GM12878 (cell line): ENCODE results near the gene NGF.

Source experiments
- CHD1 ChIP-seq: IDR thresholded peaks from 2 replicates; pipeline ENCODE4 v1.6.1; 2012; ENCODE audit warnings: low read depth, low read length, improper control_type of control experiment
- CHD4 ChIP-seq: fragments of 200-600 bp; sonication (generic); IDR thresholded peaks from 2 replicates; pipeline ENCODE4 v1.6.1; 2016; ENCODE audit warnings: mild to moderate bottlenecking
- CREB1 ChIP-seq: IDR thresholded peaks from 2 replicates; pipeline ENCODE4 v1.6.1; 2012; ENCODE audit warnings: low read depth, mild to moderate bottlenecking, inconsistent platforms
- CTCF ChIP-seq, 3 experiments: IDR thresholded peaks in 2 of 3; conservative IDR thresholded peaks in 1 of 3; 2 replicates each; pipeline ENCODE4 v1.5.1; 2011; ENCODE audit warnings: low read depth in 3 of 3, low read length in 3 of 3, mild to moderate bottlenecking in 3 of 3, control low read depth in 2 of 3, moderate library complexity in 2 of 3, inconsistent platforms in 1 of 3, mixed read lengths in 1 of 3; ENCODE audit not compliant: control insufficient read depth in 2 of 3, insufficient read depth in 1 of 3; ENCODE audit errors: extremely low read depth in 1 of 3
- DPF2 ChIP-seq: fragments of 450-650 bp; IDR thresholded peaks from 2 replicates; pipeline ENCODE4 v1.6.1; 2017; ENCODE audit warnings: mild to moderate bottlenecking
- HCFC1 ChIP-seq: fragments of 150-350 bp; IDR thresholded peaks from 2 replicates; pipeline ENCODE4 v1.6.1; 2014; ENCODE audit warnings: low read length
- HDAC6 ChIP-seq: fragments of 200-600 bp; sonication (generic); IDR thresholded peaks from one replicate; pipeline ENCODE4 v1.8.0; 2017; ENCODE audit warnings: antibody characterized with exemption; ENCODE audit not compliant: unreplicated experiment
- MYC ChIP-seq: IDR thresholded peaks from 2 replicates; pipeline ENCODE4 v1.6.1; 2011; ENCODE audit warnings: mild to moderate bottlenecking, low read length, moderate library complexity, inconsistent platforms; ENCODE audit not compliant: insufficient read depth, insufficient replicate concordance, insufficient read length, severe bottlenecking
- POLR2A ChIP-seq: IDR thresholded peaks from 2 replicates; pipeline ENCODE4 v1.6.1; 2011; ENCODE audit warnings: low read depth, mild to moderate bottlenecking, low read length
- RAD21 ChIP-seq: IDR thresholded peaks from 2 replicates; pipeline ENCODE4 v1.6.1; 2011; ENCODE audit warnings: mild to moderate bottlenecking, low read depth, low read length, moderate library complexity; ENCODE audit not compliant: insufficient read depth
- RCOR1 ChIP-seq: conservative IDR thresholded peaks from 2 replicates; pipeline ENCODE4 v1.6.1; 2012; ENCODE audit warnings: low read depth, low read length, improper control_type of control experiment
- TF ChIP-seq, protein P1 (sequence below): fragments of 450-650 bp; IDR thresholded peaks from 2 replicates; pipeline ENCODE4 v1.6.1; 2017; ENCODE audit warnings: low read depth, mild to moderate bottlenecking, moderate library complexity
- TF ChIP-seq, protein P2 (sequence below): fragments of 450-650 bp; formaldehyde crosslinking; IDR thresholded peaks from 2 replicates; pipeline ENCODE4 v1.4.0; 2022; ENCODE audit warnings: mild to moderate bottlenecking, moderate library complexity
- TF ChIP-seq, protein P3 (sequence below): fragments of 150-350 bp; IDR thresholded peaks from 2 replicates; pipeline ENCODE4 v1.6.1; 2016; ENCODE audit warnings: low read depth, low read length

DNA sequence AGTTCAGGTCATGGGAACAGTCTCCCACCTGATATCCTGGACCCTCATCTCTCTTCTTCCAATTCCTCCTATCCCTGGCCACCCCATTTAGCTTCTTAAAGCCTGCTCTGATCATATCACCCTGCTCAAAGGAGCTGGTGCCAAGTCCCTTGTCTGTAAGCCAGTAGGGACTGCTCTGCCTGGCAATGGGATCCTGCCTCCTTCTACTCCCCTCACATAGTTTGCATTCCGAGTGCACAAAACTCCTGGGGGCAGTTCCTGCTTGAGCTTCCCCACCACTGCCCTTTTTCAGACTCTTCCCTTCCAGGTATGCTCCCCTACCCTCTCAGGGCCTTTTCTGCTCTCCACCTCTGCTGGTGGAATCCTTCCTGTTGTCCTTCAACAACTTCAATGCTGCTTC lies 48.1 kb downstream of the NGF start:
- TF ChIP-seq CTCF (IDR thresholded peaks at IDR 0.05 in 2 of 3, conservative IDR thresholded peaks at IDR 0.05 in 1 of 3; ENCODE audit: control insufficient read depth in 2 of 3, extremely low read depth in 1 of 3, insufficient read depth in 1 of 3, low read depth in 3 of 3, low read length in 3 of 3) (no peak), CREB1 (no peak), RAD21 (no peak), HCFC1 (no peak), MYC (no peak), HDAC6 (no peak), POLR2A (no peak), CHD1 (no peak), RCOR1 (no peak), CHD4 (no peak), DPF2 (no peak)
- TF ChIP-seq, protein P1, sequence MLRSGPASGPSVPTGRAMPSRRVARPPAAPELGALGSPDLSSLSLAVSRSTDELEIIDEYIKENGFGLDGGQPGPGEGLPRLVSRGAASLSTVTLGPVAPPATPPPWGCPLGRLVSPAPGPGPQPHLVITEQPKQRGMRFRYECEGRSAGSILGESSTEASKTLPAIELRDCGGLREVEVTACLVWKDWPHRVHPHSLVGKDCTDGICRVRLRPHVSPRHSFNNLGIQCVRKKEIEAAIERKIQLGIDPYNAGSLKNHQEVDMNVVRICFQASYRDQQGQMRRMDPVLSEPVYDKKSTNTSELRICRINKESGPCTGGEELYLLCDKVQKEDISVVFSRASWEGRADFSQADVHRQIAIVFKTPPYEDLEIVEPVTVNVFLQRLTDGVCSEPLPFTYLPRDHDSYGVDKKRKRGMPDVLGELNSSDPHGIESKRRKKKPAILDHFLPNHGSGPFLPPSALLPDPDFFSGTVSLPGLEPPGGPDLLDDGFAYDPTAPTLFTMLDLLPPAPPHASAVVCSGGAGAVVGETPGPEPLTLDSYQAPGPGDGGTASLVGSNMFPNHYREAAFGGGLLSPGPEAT, result no peak
- TF ChIP-seq, protein P2, sequence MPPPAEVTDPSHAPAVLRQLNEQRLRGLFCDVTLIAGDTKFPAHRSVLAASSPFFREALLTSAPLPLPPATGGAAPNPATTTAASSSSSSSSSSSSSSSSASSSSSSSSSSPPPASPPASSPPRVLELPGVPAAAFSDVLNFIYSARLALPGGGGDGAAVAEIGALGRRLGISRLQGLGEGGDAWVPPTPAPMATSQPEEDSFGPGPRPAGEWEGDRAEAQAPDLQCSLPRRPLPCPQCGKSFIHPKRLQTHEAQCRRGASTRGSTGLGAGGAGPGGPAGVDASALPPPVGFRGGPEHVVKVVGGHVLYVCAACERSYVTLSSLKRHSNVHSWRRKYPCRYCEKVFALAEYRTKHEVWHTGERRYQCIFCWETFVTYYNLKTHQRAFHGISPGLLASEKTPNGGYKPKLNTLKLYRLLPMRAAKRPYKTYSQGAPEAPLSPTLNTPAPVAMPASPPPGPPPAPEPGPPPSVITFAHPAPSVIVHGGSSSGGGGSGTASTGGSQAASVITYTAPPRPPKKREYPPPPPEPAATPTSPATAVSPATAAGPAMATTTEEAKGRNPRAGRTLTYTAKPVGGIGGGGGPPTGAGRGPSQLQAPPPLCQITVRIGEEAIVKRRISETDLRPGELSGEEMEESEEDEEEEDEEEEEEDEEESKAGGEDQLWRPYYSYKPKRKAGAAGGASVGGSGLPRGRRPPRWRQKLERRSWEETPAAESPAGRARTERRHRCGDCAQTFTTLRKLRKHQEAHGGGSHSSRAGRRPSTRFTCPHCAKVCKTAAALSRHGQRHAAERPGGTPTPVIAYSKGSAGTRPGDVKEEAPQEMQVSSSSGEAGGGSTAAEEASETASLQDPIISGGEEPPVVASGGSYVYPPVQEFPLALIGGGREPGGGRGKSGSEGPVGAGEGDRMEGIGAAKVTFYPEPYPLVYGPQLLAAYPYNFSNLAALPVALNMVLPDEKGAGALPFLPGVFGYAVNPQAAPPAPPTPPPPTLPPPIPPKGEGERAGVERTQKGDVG (CRISPR knock-in tag), result no peak
- TF ChIP-seq, protein P3, sequence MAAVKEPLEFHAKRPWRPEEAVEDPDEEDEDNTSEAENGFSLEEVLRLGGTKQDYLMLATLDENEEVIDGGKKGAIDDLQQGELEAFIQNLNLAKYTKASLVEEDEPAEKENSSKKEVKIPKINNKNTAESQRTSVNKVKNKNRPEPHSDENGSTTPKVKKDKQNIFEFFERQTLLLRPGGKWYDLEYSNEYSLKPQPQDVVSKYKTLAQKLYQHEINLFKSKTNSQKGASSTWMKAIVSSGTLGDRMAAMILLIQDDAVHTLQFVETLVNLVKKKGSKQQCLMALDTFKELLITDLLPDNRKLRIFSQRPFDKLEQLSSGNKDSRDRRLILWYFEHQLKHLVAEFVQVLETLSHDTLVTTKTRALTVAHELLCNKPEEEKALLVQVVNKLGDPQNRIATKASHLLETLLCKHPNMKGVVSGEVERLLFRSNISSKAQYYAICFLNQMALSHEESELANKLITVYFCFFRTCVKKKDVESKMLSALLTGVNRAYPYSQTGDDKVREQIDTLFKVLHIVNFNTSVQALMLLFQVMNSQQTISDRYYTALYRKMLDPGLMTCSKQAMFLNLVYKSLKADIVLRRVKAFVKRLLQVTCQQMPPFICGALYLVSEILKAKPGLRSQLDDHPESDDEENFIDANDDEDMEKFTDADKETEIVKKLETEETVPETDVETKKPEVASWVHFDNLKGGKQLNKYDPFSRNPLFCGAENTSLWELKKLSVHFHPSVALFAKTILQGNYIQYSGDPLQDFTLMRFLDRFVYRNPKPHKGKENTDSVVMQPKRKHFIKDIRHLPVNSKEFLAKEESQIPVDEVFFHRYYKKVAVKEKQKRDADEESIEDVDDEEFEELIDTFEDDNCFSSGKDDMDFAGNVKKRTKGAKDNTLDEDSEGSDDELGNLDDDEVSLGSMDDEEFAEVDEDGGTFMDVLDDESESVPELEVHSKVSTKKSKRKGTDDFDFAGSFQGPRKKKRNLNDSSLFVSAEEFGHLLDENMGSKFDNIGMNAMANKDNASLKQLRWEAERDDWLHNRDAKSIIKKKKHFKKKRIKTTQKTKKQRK, result no peak
